ENCODE measurements around the gene ADIPOQ. TPM values are rescaled to one million over a fixed set of nuclear protein-coding genes. Genes with fewer than 3 reads are reported as not detected.

Gene ADIPOQ
- total RNA-seq, 1 donor from 2014 or later = 0.15 TPM

GRCh38 chr3:186895406-186895805, 52.9 kb downstream of the ADIPOQ start:
- no peak for TF ChIP-seq CTCF (IDR thresholded peaks at IDR 0.05; ENCODE audit: partially characterized antibody, unreplicated experiment)
- no peak for DNase-seq
- no peak overlapping the region for H3K27ac Mint-ChIP-seq (ENCODE audit: unreplicated experiment)
- no peaks in the 10 kb centered on the region for H3K27me3 Mint-ChIP-seq (ENCODE audit: unreplicated experiment)
- no peak overlapping the region for H3K4me3 Mint-ChIP-seq (ENCODE audit: unreplicated experiment)
- H3K9me3 Mint-ChIP-seq (ENCODE audit: unreplicated experiment) = peaks cover 3% of the 10 kb centered on the region
- H3K36me3 Mint-ChIP-seq (ENCODE audit: unreplicated experiment) = peaks cover 3% of the 10 kb centered on the region
- peaks cover 4% of the 10 kb centered on the region for H3K4me1 Mint-ChIP-seq (ENCODE audit: low read depth, unreplicated experiment)

GRCh38 chr3:186896006-186896405, 53.5 kb downstream of the ADIPOQ start:
- Mint-ChIP-seq H3K27me3 (ENCODE audit: unreplicated experiment) (no peaks in the 10 kb centered on the region), H3K4me1 (ENCODE audit: low read depth, unreplicated experiment) (peaks cover 4% of the 10 kb centered on the region), H3K36me3 (ENCODE audit: unreplicated experiment) (peaks cover 3% of the 10 kb centered on the region), H3K4me3 (ENCODE audit: unreplicated experiment) (no peak overlapping the region), H3K27ac (ENCODE audit: unreplicated experiment) (no peak overlapping the region), H3K9me3 (ENCODE audit: unreplicated experiment) (peaks cover 3% of the 10 kb centered on the region)
- no peak for DNase-seq
- TF ChIP-seq CTCF (IDR thresholded peaks at IDR 0.05; ENCODE audit: partially characterized antibody, unreplicated experiment) = no peak

GRCh38 chr3:186896875-186897274, 54.4 kb downstream of the ADIPOQ start:
- Mint-ChIP-seq H3K27ac (ENCODE audit: unreplicated experiment) (no peak overlapping the region), H3K9me3 (ENCODE audit: unreplicated experiment) (peaks cover 3% of the 10 kb centered on the region), H3K4me3 (ENCODE audit: unreplicated experiment) (no peak overlapping the region), H3K36me3 (ENCODE audit: unreplicated experiment) (peaks cover 3% of the 10 kb centered on the region), H3K27me3 (ENCODE audit: unreplicated experiment) (no peaks in the 10 kb centered on the region), H3K4me1 (ENCODE audit: low read depth, unreplicated experiment) (peaks cover 4% of the 10 kb centered on the region)
- no peak for DNase-seq
- TF ChIP-seq CTCF (IDR thresholded peaks at IDR 0.05; ENCODE audit: partially characterized antibody, unreplicated experiment) = no peak

- Mint-ChIP-seq H3K4me1 (ENCODE audit: low read depth, unreplicated experiment) (no peaks in the 10 kb centered on the region), H3K9me3 (ENCODE audit: unreplicated experiment) (peaks cover 3% of the 10 kb centered on the region), H3K4me3 (ENCODE audit: unreplicated experiment) (no peak overlapping the region), H3K27ac (ENCODE audit: unreplicated experiment) (no peak overlapping the region), H3K27me3 (ENCODE audit: unreplicated experiment) (peaks cover 4% of the 10 kb centered on the region), H3K36me3 (ENCODE audit: unreplicated experiment) (peaks cover 7% of the 10 kb centered on the region)
- DNase-seq = no peak
- TF ChIP-seq CTCF (IDR thresholded peaks at IDR 0.05; ENCODE audit: partially characterized antibody, unreplicated experiment) = no peak
Observed at GRCh38 chr3:186901135-186901734, 58.7 kb downstream of the ADIPOQ start.

- Mint-ChIP-seq H3K4me1 (ENCODE audit: low read depth, unreplicated experiment) (no peaks in the 10 kb centered on the region), H3K36me3 (ENCODE audit: unreplicated experiment) (peaks cover 8% of the 10 kb centered on the region), H3K27me3 (ENCODE audit: unreplicated experiment) (peaks cover 4% of the 10 kb centered on the region), H3K9me3 (ENCODE audit: unreplicated experiment) (peaks cover 8% of the 10 kb centered on the region), H3K27ac (ENCODE audit: unreplicated experiment) (no peak overlapping the region), H3K4me3 (ENCODE audit: unreplicated experiment) (no peak overlapping the region)
- TF ChIP-seq CTCF (IDR thresholded peaks at IDR 0.05; ENCODE audit: partially characterized antibody, unreplicated experiment) = no peak
- DNase-seq = no peak
Observed at GRCh38 chr3:186902154-186902553, 59.6 kb downstream of the ADIPOQ start.

All from glutamatergic neuron (in vitro differentiated cells).